Uterus (tissue), 2 donors: ENCODE measurements around the gene NWD2.

Source experiments
- CTCF ChIP-seq, 4 experiments: fragments of 200-600 bp in 2 of 4; fragments of 450-650 bp in 2 of 4; sonication (generic) in 2 of 4; IDR thresholded peaks; one replicate each; pipeline ENCODE4 v1.5.1; 2016 to 2019; ENCODE audit warnings: antibody characterized with exemption in 4 of 4, mild to moderate bottlenecking in 2 of 4, moderate library complexity in 1 of 4
- POLR2A ChIP-seq, 2 donors: fragments of 450-650 bp; IDR thresholded peaks; one replicate each; pipeline ENCODE4 v1.6.1; 2016; ENCODE audit warnings: antibody characterized with exemption in 2 of 2, mild to moderate bottlenecking in 1 of 2, moderate library complexity in 1 of 2

GRCh38 chr4:37482236-37482913 is 237.8 kb downstream of the NWD2 start:
- TF ChIP-seq CTCF (IDR thresholded peaks at IDR 0.05) (no peak), POLR2A (IDR thresholded peaks at IDR 0.05) (no peak)
